ENCODE data around the gene TMEM51. TPM values are rescaled to one million over a fixed set of nuclear protein-coding genes. Genes with fewer than 3 reads are reported as not detected.

Gene TMEM51
- total and polyA plus RNA-seq, 2 of the 13 experiments (the other 11 are each of a cell fraction or from before 2014, with no cell fraction given), result 12.2 to 22.3 TPM

- 0 out of 2 replicates have a peak, but pooled peaks have one; percentile 14 for TF ChIP-seq POGK (CRISPR knock-in tag; conservative IDR thresholded peaks at IDR 0.05)
- 0 out of 2 replicates have a peak, but pooled peaks have one; percentile 44 for TF ChIP-seq ZNF703 (CRISPR knock-in tag; IDR thresholded peaks at IDR 0.05; ENCODE audit: borderline replicate concordance)
- 0 out of 2 replicates have a peak, but pooled peaks have one; percentile 1 for TF ChIP-seq NFYB (CRISPR knock-in tag; IDR thresholded peaks at IDR 0.05)
Measured at GRCh38 chr1:15151871-15152270, 1.7 kb upstream of the TMEM51 start (continued).

- Histone ChIP-seq H3K4me3 (replicated peaks in 1 of 3; ENCODE audit: insufficient read depth in 1 of 3, low read depth in 2 of 3, low read length in 3 of 3) (peak overlapping the region; percentile 69 to 83 (median 70)), H3K36me3 (replicated peaks in 1 of 2; ENCODE audit: control insufficient read depth in 1 of 2, insufficient read depth in 2 of 2, low read length in 2 of 2) (peaks cover 2 to 15% of the 10 kb centered on the region in 2 experiments; a peak in 3 of 5 replicates), H2AFZ (ENCODE audit: low read length) (no peak overlapping the region), H3K4me1 (ENCODE audit: insufficient read depth, low read length) (peaks cover 79% of the 10 kb centered on the region), H3K79me2 (ENCODE audit: insufficient read depth, low read length) (peaks cover 54% of the 10 kb centered on the region), H3K27me3 (ENCODE audit: control insufficient read depth in 1 of 2, insufficient read depth in 2 of 2, low read length in 2 of 2) (no peaks in the 10 kb centered on the region), H3K27ac (ENCODE audit: extremely low read length, insufficient read depth, low read length) (peak overlapping the region; percentile 69), H3K9ac (ENCODE audit: insufficient read depth, low read depth, low read length) (peak overlapping the region; percentile 77), H3K9me3 (ENCODE audit: low read length) (no peaks in the 10 kb centered on the region), H4K20me1 (ENCODE audit: insufficient read depth, low read length) (peaks cover 21% of the 10 kb centered on the region; the same call in 1 of the 2 replicates), H3K4me2 (ENCODE audit: low read depth, low read length) (peak overlapping the region; percentile 86)
- DNase-seq (ENCODE audit: low spot score) (peak; percentile 88), ATAC-seq (peak; percentile 55), FAIRE-seq (peak; percentile 86)
- in situ Hi-C loops (cut with HindIII; ENCODE audit: extremely low pct_ligation_motif_present, low pct_unique_long_range_greater_than_20kb), result no loop called here
- WGBS (ENCODE audit: low lambda C conversion rate), result under 1% methylated on average over 21 of the region's 61 CpGs
- POLR2A ChIA-PET, result interaction anchor here (0.6 to 3.9 kb wide), 12 partner anchors 12 to 120 kb away, joined by 3 to 33 read pairs (median 8); no protein-coding TSS in a partner anchor
- CTCF ChIA-PET (ENCODE audit: low intra/inter-chr PET ratio, low total read pairs), result interaction anchor here (1.0 to 2.7 kb wide), 5 partner anchors 24 to 152 kb away, joined by 3 to 18 read pairs (median 6); no protein-coding TSS in a partner anchor
- BruUV-seq (replicated peaks), result TSS peak; percentile 69
- intact Hi-C loops (cut with micrococcal nuclease; ENCODE audit: unreplicated experiment), result loop anchor here (1.0 to 5.0 kb wide), 4 partner anchors 24 to 120 kb away; no protein-coding TSS in a partner anchor
- TF ChIP-seq SUZ12 (IDR thresholded peaks at IDR 0.05; ENCODE audit: low read depth, low read length), result no peak
- peak; percentile 40 for TF ChIP-seq HNF1B (CRISPR knock-in tag; IDR thresholded peaks at IDR 0.05)
- TF ChIP-seq MAFG (CRISPR knock-in tag; IDR thresholded peaks at IDR 0.05), result no peak
- no peak for TF ChIP-seq NFE2L2 (IDR thresholded peaks at IDR 0.05; ENCODE audit: low read length)
- TF ChIP-seq NCOA5 (CRISPR knock-in tag; IDR thresholded peaks at IDR 0.05), result no peak
- TF ChIP-seq ZNF552 (CRISPR knock-in tag; IDR thresholded peaks at IDR 0.05; ENCODE audit: borderline replicate concordance), result no peak; the same call in 1 of the 2 replicates
- no peak for TF ChIP-seq ATF3 (CRISPR knock-in tag; IDR thresholded peaks at IDR 0.05)
- no peak for TF ChIP-seq PRMT3 (CRISPR knock-in tag; IDR thresholded peaks at IDR 0.05; ENCODE audit: borderline replicate concordance, low read depth)
- peak; percentile 17; the same call in 1 of the 2 replicates for TF ChIP-seq E2F2 (CRISPR knock-in tag; IDR thresholded peaks at IDR 0.05; ENCODE audit: borderline replicate concordance)
- TF ChIP-seq MEIS2 (CRISPR knock-in tag; IDR thresholded peaks at IDR 0.05), result peak; percentile 31
- TF ChIP-seq ERF (CRISPR knock-in tag; IDR thresholded peaks at IDR 0.05), result 0 out of 2 replicates have a peak, but pooled peaks have one; percentile 40
- TF ChIP-seq RARA (CRISPR knock-in tag; IDR thresholded peaks at IDR 0.05), result peak; percentile 92
Measured at GRCh38 chr1:15152318-15153183, 996 bp upstream of the TMEM51 start.
